PC-9 (cell line): ENCODE data around the gene VPS36. TPM values are rescaled to one million over a fixed set of nuclear protein-coding genes. Genes with fewer than 3 reads are reported as not detected.

Experiments
- BruUV-seq: library from RNA; stranded (reverse); fragments of 400-500 nt; replicated peaks from 2 replicates; lab custom pipeline; 2021; lab: Mats Ljungman, UMichigan
- CTCF ChIA-PET: fragments of 300-600 bp; sonication (Branson Sonifier 250); formaldehyde crosslinking; loops from one replicate; lab custom pipeline; 2022; ENCODE audit warnings: antibody characterized with exemption; lab: Charles Lee
- POLR2A ChIA-PET: fragments of 300-600 bp; sonication (Branson Sonifier 250); formaldehyde crosslinking; loops from one replicate; lab custom pipeline; 2022; ENCODE audit warnings: antibody characterized with exemption; ENCODE audit not compliant: unreplicated experiment; lab: Charles Lee
- DNase-seq, 2 experiments: peaks; one replicate each; pipeline versions ENCODE4 v3.0.0 to v3.0.0-alpha.2; 2015 to 2022; ENCODE audit warnings: mixed read lengths in 1 of 2
- H2AFZ ChIP-seq: fragments of 200-600 bp; sonication (generic); 2 replicates; pipeline ENCODE4 v1.8.1; 2017; ENCODE audit warnings: antibody characterized with exemption
- H3F3A ChIP-seq: fragments of 200-600 bp; sonication (generic); 2 replicates; pipeline ENCODE4 v1.8.1; 2017; ENCODE audit warnings: antibody characterized with exemption, mild to moderate bottlenecking, low read depth; ENCODE audit not compliant: insufficient read depth
- H3K27ac ChIP-seq: fragments of 200-600 bp; sonication (generic); 2 replicates; pipeline ENCODE4 v1.6.1; 2016; ENCODE audit warnings: mixed run types
- H3K27me3 ChIP-seq: fragments of 200-600 bp; sonication (generic); 2 replicates; pipeline ENCODE4 v1.6.1; 2016; ENCODE audit warnings: low read depth, mixed run types; ENCODE audit not compliant: insufficient read depth
- H3K36me3 ChIP-seq: fragments of 200-600 bp; sonication (generic); 2 replicates; pipeline ENCODE4 v1.6.1; 2016; ENCODE audit warnings: low read depth, mixed run types
- H3K4me1 ChIP-seq: fragments of 200-600 bp; sonication (generic); replicated peaks from 2 replicates; pipeline ENCODE4 v1.6.1; 2016; ENCODE audit warnings: mixed run types; ENCODE audit not compliant: insufficient read depth
- H3K4me2 ChIP-seq: fragments of 200-600 bp; sonication (generic); 2 replicates; pipeline ENCODE4 v1.6.1; 2017; ENCODE audit warnings: mixed run types
- H3K4me3 ChIP-seq: fragments of 200-600 bp; sonication (generic); 2 replicates; pipeline ENCODE4 v1.6.1; 2016; ENCODE audit warnings: mixed run types
- H3K79me2 ChIP-seq: fragments of 200-600 bp; sonication (generic); 2 replicates; pipeline ENCODE4 v1.6.1; 2017; ENCODE audit warnings: low read depth, mixed run types
- H3K9me2 ChIP-seq: fragments of 200-600 bp; sonication (generic); 2 replicates; pipeline ENCODE4 v1.8.1; 2017; ENCODE audit warnings: mild to moderate bottlenecking; ENCODE audit not compliant: insufficient read depth
- H3K9me3 ChIP-seq: fragments of 200-600 bp; sonication (generic); 2 replicates; pipeline ENCODE4 v1.8.1; 2016; ENCODE audit warnings: low read depth; ENCODE audit not compliant: insufficient read depth
- H4K20me1 ChIP-seq: fragments of 200-600 bp; sonication (generic); 2 replicates; pipeline ENCODE4 v1.8.1; 2017; ENCODE audit not compliant: insufficient read depth
- CTCF ChIP-seq: fragments of 200-600 bp; sonication (generic); conservative IDR thresholded peaks from 2 replicates; pipeline ENCODE4 v1.6.1; 2017; ENCODE audit warnings: mixed run types, antibody characterized with exemption, mild to moderate bottlenecking, moderate library complexity
- EZH2 ChIP-seq: fragments of 200-600 bp; sonication (generic); IDR thresholded peaks from 2 replicates; pipeline ENCODE4 v1.8.0; 2017; ENCODE audit warnings: antibody characterized with exemption, low read depth
- intact Hi-C: fragments of 100-400 bp; cut with micrococcal nuclease; formaldehyde crosslinking; loops from one replicate; pipeline ENCODE4 v1.10.0; 2022; ENCODE audit not compliant: unreplicated experiment
- total RNA-seq: library from RNA; stranded (reverse); gene quantifications from 2 replicates; pipeline ENCODE4 v1.2.3, GENCODE V29; 2021

The VPS36 gene
- total RNA-seq, 1 experiment from 2014 or later: 31.6 TPM

GRCh38 chr13:52406629-52407028 lies 43.8 kb downstream of the VPS36 start:
- no peak overlapping the region for H3K4me2 ChIP-seq
- TF ChIP-seq EZH2 (no peak), CTCF (no peak)
- H3K9me3 ChIP-seq: no peaks in the 10 kb centered on the region
- no peaks in the 10 kb centered on the region for H3K9me2 ChIP-seq
- ChIA-PET CTCF (no interaction called here), POLR2A (no interaction called here)
- H2AFZ ChIP-seq: no peak overlapping the region
- no peaks in the 10 kb centered on the region for H3K36me3 ChIP-seq
- H3K27me3 ChIP-seq: 0 out of 2 replicates have a peak, but pooled peaks cover 4% of the 10 kb centered on the region
- no peak for DNase-seq
- H3K4me3 ChIP-seq: no peak overlapping the region
- intact Hi-C loops: no loop called here
- no peak overlapping the region for H3K27ac ChIP-seq
- H3F3A ChIP-seq: no peaks in the 10 kb centered on the region; the same call in 1 of the 2 replicates
- no TSS peak for BruUV-seq
- H3K4me1 ChIP-seq: no peaks in the 10 kb centered on the region
- no peaks in the 10 kb centered on the region for H3K79me2 ChIP-seq
- H4K20me1 ChIP-seq: no peaks in the 10 kb centered on the region

GRCh38 chr13:52405767-52406494 lies 44.5 kb downstream of the VPS36 start, which contains the start of gene THSD1:
TSS of gene THSD1 (minus strand) at chr13:52406172. CDS start at chr13:52402600, 3,572 bp downstream.
- no TSS peak for BruUV-seq
- no peak within 1 kb of the TSS for H3K27ac ChIP-seq

GRCh38 chr13:52405369-52405766 lies 45.1 kb downstream of the VPS36 start:
- Histone ChIP-seq H3K27ac (no peak overlapping the region), H4K20me1 (no peaks in the 10 kb centered on the region), H3F3A (no peaks in the 10 kb centered on the region; the same call in 1 of the 2 replicates), H3K4me2 (no peak overlapping the region; the same call in 1 of the 2 replicates), H3K27me3 (0 out of 2 replicates have a peak, but pooled peaks cover 4% of the 10 kb centered on the region), H3K4me1 (no peaks in the 10 kb centered on the region), H3K4me3 (no peak overlapping the region), H3K79me2 (no peaks in the 10 kb centered on the region), H3K36me3 (no peaks in the 10 kb centered on the region), H3K9me3 (no peaks in the 10 kb centered on the region), H2AFZ (no peak overlapping the region), H3K9me2 (no peaks in the 10 kb centered on the region)
- TF ChIP-seq CTCF (no peak), EZH2 (no peak)
- intact Hi-C loops: no loop called here
- POLR2A ChIA-PET: no interaction called here
- no TSS peak for BruUV-seq
- CTCF ChIA-PET: no interaction called here
- no peak for DNase-seq

More at GRCh38 chr13:52405767-52406494, 44.5 kb downstream of the VPS36 start, which contains the start of gene THSD1:
- DNase-seq: no peak
- no peak within 1 kb of the TSS; the same call in 1 of the 2 replicates for H3K4me2 ChIP-seq
- H3K79me2 ChIP-seq: no peaks in the 10 kb centered on the region
- TF ChIP-seq EZH2: no peak
- TF ChIP-seq CTCF: no peak
- H2AFZ ChIP-seq: no peak within 1 kb of the TSS
- H3F3A ChIP-seq: no peaks in the 10 kb centered on the region; the same call in 1 of the 2 replicates
- ChIA-PET CTCF (no interaction called here), POLR2A (no interaction called here)
- no peaks in the 10 kb centered on the region for H3K36me3 ChIP-seq
- H3K4me1 ChIP-seq: no peaks in the 10 kb centered on the region
- H3K9me3 ChIP-seq: no peaks in the 10 kb centered on the region
- intact Hi-C loops: no loop called here
- H4K20me1 ChIP-seq: no peaks in the 10 kb centered on the region
- H3K4me3 ChIP-seq: no peak within 1 kb of the TSS
- 0 out of 2 replicates have a peak, but pooled peaks cover 4% of the 10 kb centered on the region for H3K27me3 ChIP-seq
- no peaks in the 10 kb centered on the region for H3K9me2 ChIP-seq
